ENCODE measurements around the gene SGPP1. TPM values are rescaled to one million over a fixed set of nuclear protein-coding genes. Genes with fewer than 3 reads are reported as not detected.

The SGPP1 gene
- total RNA-seq, 1 experiment from 2014 or later, result 12.5 TPM

DNA sequence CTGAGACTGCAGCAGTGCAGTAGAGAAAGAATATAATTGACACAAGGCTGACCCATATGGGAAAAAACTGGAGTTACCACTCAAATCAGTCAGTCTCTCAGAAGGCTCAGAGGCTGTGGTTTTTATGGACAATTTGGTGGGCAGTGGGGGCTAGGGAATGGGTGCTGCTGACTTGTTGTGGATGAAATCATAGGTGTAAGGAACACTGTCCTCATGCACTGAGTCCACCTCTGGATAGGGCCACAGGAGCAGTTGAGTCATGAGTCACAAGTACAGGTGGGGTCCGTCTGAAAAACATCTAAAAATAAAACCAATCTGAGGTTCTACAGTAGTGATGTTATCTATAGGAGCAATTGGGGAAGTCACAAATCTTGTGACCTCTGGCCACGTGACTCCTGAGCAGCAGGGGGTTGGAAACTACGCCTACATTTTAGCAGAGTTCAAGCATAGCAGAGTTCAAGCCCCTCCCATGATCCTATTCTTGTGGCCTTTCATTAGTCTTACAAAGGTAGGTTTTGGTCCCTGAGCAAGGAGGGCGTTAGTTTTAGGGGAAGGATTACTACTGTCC, 18.1 kb upstream of the SGPP1 start:
- DNase-seq, result no peak
- no peak overlapping the region for H3K4me3 ChIP-seq (ENCODE audit: insufficient read depth, low read depth, low read length)
- H3K27me3 ChIP-seq (ENCODE audit: control insufficient read depth, insufficient read depth, low read length), result no peaks in the 10 kb centered on the region
- no peaks in the 10 kb centered on the region for H3K36me3 ChIP-seq (replicated peaks; ENCODE audit: control insufficient read depth, insufficient read depth, low read length)

GRCh38 chr14:63745272-63745671, 17.4 kb upstream of the SGPP1 start:
- Histone ChIP-seq H3K27me3 (ENCODE audit: control insufficient read depth, insufficient read depth, low read length) (no peaks in the 10 kb centered on the region), H3K36me3 (replicated peaks; ENCODE audit: control insufficient read depth, insufficient read depth, low read length) (no peaks in the 10 kb centered on the region), H3K4me3 (ENCODE audit: insufficient read depth, low read depth, low read length) (no peak overlapping the region)
- DNase-seq, result no peak

DNA sequence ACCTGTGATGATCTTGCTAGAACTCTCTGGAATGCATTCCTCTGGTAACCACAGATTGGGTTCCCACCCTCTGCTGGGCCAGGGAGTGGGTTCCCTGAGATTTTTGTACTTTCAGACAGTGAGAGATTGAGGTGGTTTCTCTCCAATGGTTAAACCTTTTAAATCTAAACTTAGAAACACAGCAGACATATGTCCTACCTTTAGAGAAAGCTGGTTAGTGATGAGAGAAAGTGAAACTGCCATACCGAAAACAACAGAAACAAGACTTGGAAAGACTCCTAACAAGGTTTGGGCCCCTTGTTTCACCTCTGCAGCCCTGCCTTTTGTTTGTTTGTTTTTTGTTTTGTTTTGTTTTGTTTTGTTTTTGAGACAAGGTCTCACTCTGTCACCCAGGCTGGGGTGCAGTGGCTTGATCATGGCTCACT, 9.7 kb upstream of the SGPP1 start:
- H3K4me3 ChIP-seq (ENCODE audit: insufficient read depth, low read depth, low read length), result no peak overlapping the region
- DNase-seq, result no peak
- H3K27me3 ChIP-seq (ENCODE audit: control insufficient read depth, insufficient read depth, low read length), result no peaks in the 10 kb centered on the region
- no peaks in the 10 kb centered on the region for H3K36me3 ChIP-seq (replicated peaks; ENCODE audit: control insufficient read depth, insufficient read depth, low read length)

DNA sequence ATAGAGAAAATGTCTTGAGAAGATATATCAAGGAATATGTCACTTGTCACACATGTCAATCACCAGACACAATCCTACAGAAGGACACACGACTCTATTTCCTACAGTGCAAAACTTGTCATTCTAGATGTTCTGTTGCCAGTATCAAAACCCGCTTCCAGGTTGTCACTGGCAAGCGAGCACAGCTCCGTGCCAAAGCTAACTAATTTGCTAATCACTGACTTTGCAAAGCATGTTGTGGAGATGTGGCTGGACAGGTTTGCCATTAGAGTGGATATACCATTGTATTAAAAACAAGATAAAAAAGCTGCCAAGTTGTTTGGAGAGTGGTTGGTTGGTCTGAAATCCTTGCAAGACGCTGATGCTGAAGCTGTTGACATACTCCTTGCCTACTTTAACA, 7.9 kb upstream of the SGPP1 start:
- Histone ChIP-seq H3K27me3 (ENCODE audit: control insufficient read depth, insufficient read depth, low read length) (no peaks in the 10 kb centered on the region), H3K36me3 (replicated peaks; ENCODE audit: control insufficient read depth, insufficient read depth, low read length) (no peaks in the 10 kb centered on the region), H3K4me3 (ENCODE audit: insufficient read depth, low read depth, low read length) (no peak overlapping the region)
- DNase-seq, result no peak

- H3K4me3 ChIP-seq (ENCODE audit: insufficient read depth, low read depth, low read length), result no peak overlapping the region
- DNase-seq, result no peak
- H3K36me3 ChIP-seq (replicated peaks; ENCODE audit: control insufficient read depth, insufficient read depth, low read length), result no peaks in the 10 kb centered on the region
Measured at GRCh38 chr14:63730659-63731058, 2.8 kb upstream of the SGPP1 start.

GRCh38 chr14:63727231-63727735, 582 bp downstream of the SGPP1 start:
- Histone ChIP-seq H3K36me3 (replicated peaks; ENCODE audit: control insufficient read depth, insufficient read depth, low read length) (no peaks in the 10 kb centered on the region), H3K27me3 (ENCODE audit: control insufficient read depth, insufficient read depth, low read length) (peaks cover 17% of the 10 kb centered on the region), H3K4me3 (ENCODE audit: insufficient read depth, low read depth, low read length) (peak overlapping the region; percentile 87)
- peak; percentile 84 for DNase-seq

More at GRCh38 chr14:63730659-63731058, 2.8 kb upstream of the SGPP1 start:
- H3K27me3 ChIP-seq (ENCODE audit: control insufficient read depth, insufficient read depth, low read length), result peaks cover 17% of the 10 kb centered on the region

GRCh38 chr14:63726499-63726898, 1.4 kb downstream of the SGPP1 start:
- DNase-seq, result peak; percentile 21
- H3K27me3 ChIP-seq (ENCODE audit: control insufficient read depth, insufficient read depth, low read length), result peaks cover 17% of the 10 kb centered on the region
- no peaks in the 10 kb centered on the region for H3K36me3 ChIP-seq (replicated peaks; ENCODE audit: control insufficient read depth, insufficient read depth, low read length)
- H3K4me3 ChIP-seq (ENCODE audit: insufficient read depth, low read depth, low read length), result peak overlapping the region; percentile 87

DNA sequence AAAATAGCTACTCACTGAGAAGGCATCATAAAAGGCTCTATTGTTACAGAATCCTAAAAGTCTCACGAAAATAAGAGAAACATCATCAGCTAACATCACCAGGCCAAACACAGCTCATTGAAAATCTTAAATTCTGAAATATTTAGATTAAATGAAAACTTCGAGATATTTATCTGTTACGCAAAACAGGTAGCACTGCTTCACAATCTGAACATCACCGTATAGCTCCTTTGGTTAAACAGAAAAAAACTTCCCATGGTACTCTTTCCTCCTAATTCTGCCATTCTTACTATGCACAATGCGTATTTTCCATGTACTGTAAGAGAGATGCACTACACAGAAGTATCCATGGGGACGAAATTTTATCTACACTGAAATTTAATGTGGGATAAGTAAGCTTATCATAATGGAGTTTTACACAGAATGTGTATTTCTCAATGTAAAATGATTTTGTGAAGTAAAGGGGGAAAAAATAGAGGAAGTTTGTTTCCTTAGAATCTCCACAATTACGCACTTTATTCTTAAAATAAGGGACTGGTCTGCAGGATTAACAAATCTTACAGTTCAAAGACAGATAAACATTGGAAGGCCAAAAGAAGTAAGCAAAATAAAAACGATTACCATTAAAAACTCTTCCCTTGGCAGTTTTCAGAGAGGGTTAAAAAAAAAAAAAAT, 1.9 kb downstream of the SGPP1 start:
- peaks cover 17% of the 10 kb centered on the region for H3K27me3 ChIP-seq (ENCODE audit: control insufficient read depth, insufficient read depth, low read length)
- DNase-seq, result no peak
- peak overlapping the region; percentile 7; the same call in 1 of the 2 replicates for H3K4me3 ChIP-seq (ENCODE audit: insufficient read depth, low read depth, low read length)

GRCh38 chr14:63717702-63718101, 10.2 kb downstream of the SGPP1 start:
- H3K36me3 ChIP-seq (replicated peaks; ENCODE audit: control insufficient read depth, insufficient read depth, low read length), result no peaks in the 10 kb centered on the region
- no peaks in the 10 kb centered on the region for H3K27me3 ChIP-seq (ENCODE audit: control insufficient read depth, insufficient read depth, low read length)
- DNase-seq, result no peak
- H3K4me3 ChIP-seq (ENCODE audit: insufficient read depth, low read depth, low read length), result no peak overlapping the region

More for the DNA sequence above, 1.9 kb downstream of the SGPP1 start:
- H3K36me3 ChIP-seq (replicated peaks; ENCODE audit: control insufficient read depth, insufficient read depth, low read length), result no peaks in the 10 kb centered on the region

GRCh38 chr14:63715360-63715759, 12.5 kb downstream of the SGPP1 start:
- Histone ChIP-seq H3K36me3 (replicated peaks; ENCODE audit: control insufficient read depth, insufficient read depth, low read length) (no peaks in the 10 kb centered on the region), H3K4me3 (ENCODE audit: insufficient read depth, low read depth, low read length) (no peak overlapping the region), H3K27me3 (ENCODE audit: control insufficient read depth, insufficient read depth, low read length) (no peaks in the 10 kb centered on the region)
- no peak for DNase-seq

- no peaks in the 10 kb centered on the region for H3K27me3 ChIP-seq (ENCODE audit: control insufficient read depth, insufficient read depth, low read length)
- no peak for DNase-seq
Measured at GRCh38 chr14:63713764-63714163, 14.1 kb downstream of the SGPP1 start.

GRCh38 chr14:63713058-63713457, 14.8 kb downstream of the SGPP1 start:
- no peak overlapping the region for H3K4me3 ChIP-seq (ENCODE audit: insufficient read depth, low read depth, low read length)
- no peak for DNase-seq

More at GRCh38 chr14:63713764-63714163, 14.1 kb downstream of the SGPP1 start:
- Histone ChIP-seq H3K4me3 (ENCODE audit: insufficient read depth, low read depth, low read length) (no peak overlapping the region), H3K36me3 (replicated peaks; ENCODE audit: control insufficient read depth, insufficient read depth, low read length) (no peaks in the 10 kb centered on the region)

GRCh38 chr14:63712123-63712522, 15.7 kb downstream of the SGPP1 start:
- no peak for DNase-seq
- no peak overlapping the region for H3K4me3 ChIP-seq (ENCODE audit: insufficient read depth, low read depth, low read length)
- no peaks in the 10 kb centered on the region for H3K27me3 ChIP-seq (ENCODE audit: control insufficient read depth, insufficient read depth, low read length)
- H3K36me3 ChIP-seq (replicated peaks; ENCODE audit: control insufficient read depth, insufficient read depth, low read length), result no peaks in the 10 kb centered on the region

More at GRCh38 chr14:63713058-63713457, 14.8 kb downstream of the SGPP1 start:
- no peaks in the 10 kb centered on the region for H3K27me3 ChIP-seq (ENCODE audit: control insufficient read depth, insufficient read depth, low read length)
- H3K36me3 ChIP-seq (replicated peaks; ENCODE audit: control insufficient read depth, insufficient read depth, low read length), result no peaks in the 10 kb centered on the region

DNA sequence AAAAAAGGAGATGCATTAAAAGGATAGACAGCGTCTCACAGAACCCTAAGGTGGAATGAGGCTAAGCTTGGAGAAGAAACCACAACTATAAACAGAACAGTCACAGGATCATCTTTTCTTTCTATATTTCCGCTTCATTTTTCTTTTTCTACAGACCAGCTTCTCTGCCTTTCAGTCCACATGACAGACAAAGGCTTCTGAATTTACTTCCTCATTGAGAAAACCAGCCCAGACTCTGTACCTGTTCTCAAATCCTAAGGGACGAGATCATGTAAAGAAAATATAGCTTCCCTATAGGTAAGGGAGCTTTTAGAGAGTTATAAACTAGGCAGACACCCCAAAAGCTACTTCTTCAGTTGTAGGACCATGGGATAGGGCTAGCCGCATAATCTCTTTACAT, 17.4 kb downstream of the SGPP1 start:
- Histone ChIP-seq H3K27me3 (ENCODE audit: control insufficient read depth, insufficient read depth, low read length) (no peaks in the 10 kb centered on the region), H3K36me3 (replicated peaks; ENCODE audit: control insufficient read depth, insufficient read depth, low read length) (no peaks in the 10 kb centered on the region), H3K4me3 (ENCODE audit: insufficient read depth, low read depth, low read length) (no peak overlapping the region)
- no peak for DNase-seq

- no peaks in the 10 kb centered on the region for H3K36me3 ChIP-seq (replicated peaks; ENCODE audit: control insufficient read depth, insufficient read depth, low read length)
- DNase-seq, result no peak
- H3K4me3 ChIP-seq (ENCODE audit: insufficient read depth, low read depth, low read length), result no peak overlapping the region
- no peaks in the 10 kb centered on the region for H3K27me3 ChIP-seq (ENCODE audit: control insufficient read depth, insufficient read depth, low read length)
Measured at GRCh38 chr14:63709589-63709988, 18.3 kb downstream of the SGPP1 start.

Measured in H7 (cell line).